NCI-H2196 treated with DMSO at 0.1 percent for 48 hours (cell line): ENCODE measurements around the gene FGF14.
"Not testable (repeated sequence)": the region's sequence is repeated elsewhere in the genome, so short reads cannot be mapped to it uniquely, and the experiment has no call there.

Experiments used
- DNase-seq: peaks from one replicate; lab custom pipeline; 2025; ENCODE audit not compliant: unreplicated experiment; lab: John Stamatoyannopoulos, UW

The FGF14 gene

GRCh38 chr13:102049853-102050252 lies 352.0 kb downstream of the FGF14 start:
- DNase-seq = no peak

- no peak for DNase-seq
Observed at GRCh38 chr13:102045731-102046130, 356.1 kb downstream of the FGF14 start.

DNA sequence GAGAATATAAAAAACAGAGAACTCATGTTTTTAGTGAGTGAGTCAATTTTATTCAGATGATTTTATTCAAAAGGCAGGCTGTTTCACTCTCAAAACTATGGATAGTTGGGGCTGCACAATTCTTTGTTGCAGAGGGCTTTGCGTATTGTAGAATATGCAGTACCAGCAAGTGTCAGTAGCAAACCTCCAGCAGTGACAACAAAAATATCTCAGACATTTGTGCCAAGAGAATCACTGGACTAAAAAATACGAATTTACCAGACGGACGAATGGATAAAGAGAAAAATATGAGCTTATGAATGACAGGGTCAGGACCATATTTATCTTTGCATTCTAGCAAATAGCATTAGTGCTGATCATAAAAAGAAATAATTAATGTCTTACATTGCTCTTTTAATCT lies 359.1 kb downstream of the FGF14 start:
- no peak for DNase-seq

GRCh38 chr13:102041544-102041943 lies 360.3 kb downstream of the FGF14 start:
- DNase-seq = no peak

- DNase-seq = no peak
Observed at GRCh38 chr13:102040812-102041211, 361.0 kb downstream of the FGF14 start.

- no peak for DNase-seq
Observed at GRCh38 chr13:102039264-102039663, 362.6 kb downstream of the FGF14 start.

DNA sequence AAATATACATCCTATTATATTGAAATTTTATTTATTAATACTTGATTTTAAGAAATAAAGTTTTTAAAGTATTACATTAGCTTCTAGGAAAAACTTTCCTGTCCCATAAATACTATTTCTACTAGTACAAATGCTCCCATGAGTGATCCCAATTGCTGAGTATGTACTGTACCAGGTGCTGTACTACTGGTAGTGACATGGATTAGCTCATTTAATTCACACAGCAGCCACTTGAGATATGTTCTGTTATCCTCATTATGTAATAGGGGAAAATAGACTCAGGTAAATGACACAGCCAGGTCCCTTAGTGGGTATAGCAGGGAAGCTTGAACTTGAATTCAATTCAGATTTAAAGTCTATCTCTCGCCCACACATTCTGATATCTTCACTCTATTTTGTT lies 363.1 kb downstream of the FGF14 start:
- DNase-seq = no peak

GRCh38 chr13:102035969-102036368 lies 365.9 kb downstream of the FGF14 start:
- DNase-seq = no peak

DNA sequence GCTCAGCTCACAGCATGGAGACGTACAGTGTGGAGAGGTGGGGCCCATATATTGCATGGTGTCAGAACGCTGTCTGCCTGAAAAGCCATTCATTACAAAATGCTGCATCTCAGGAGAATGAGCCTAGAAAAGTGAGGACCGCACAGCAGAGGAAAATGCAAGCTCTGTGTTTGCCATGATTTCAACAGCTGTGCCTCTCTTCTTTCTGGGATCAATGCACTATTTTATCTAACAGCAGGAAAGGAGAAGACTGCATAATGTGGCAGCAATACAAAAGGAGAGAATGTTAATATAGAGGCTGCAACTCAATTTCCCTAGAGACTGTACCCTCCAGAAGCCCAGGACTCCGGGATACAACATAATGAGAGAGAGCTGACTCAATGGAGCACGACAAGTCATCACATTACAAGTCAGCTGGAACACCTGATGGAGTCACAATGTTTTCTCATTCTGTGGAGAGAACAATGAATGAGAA lies 368.0 kb downstream of the FGF14 start:
- DNase-seq = no peak

- no peak for DNase-seq
Observed at GRCh38 chr13:102033386-102033785, 368.5 kb downstream of the FGF14 start.

- no peak for DNase-seq
Observed at GRCh38 chr13:102028868-102029267, 373.0 kb downstream of the FGF14 start.

- DNase-seq = no peak
Observed at GRCh38 chr13:102028206-102028605, 373.6 kb downstream of the FGF14 start.

DNA sequence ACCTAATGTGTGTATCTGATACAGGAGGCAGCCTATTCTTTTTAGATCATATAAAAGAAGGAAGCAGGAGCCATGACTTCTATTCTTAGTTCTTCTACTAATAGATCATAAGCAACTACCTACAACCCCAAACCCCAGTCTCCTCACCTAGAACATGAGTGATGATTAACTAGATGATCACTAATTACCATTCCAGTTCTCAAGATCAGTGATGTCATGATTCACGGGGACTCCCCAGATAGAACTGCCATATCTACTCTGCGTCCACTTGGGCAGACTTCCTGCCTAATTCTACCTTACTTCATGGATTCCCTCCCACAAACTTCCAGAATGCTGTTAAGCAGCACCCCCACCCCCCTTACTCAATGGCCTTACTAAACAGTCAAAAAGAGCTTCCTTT lies 380.1 kb downstream of the FGF14 start:
- DNase-seq = no peak

DNA sequence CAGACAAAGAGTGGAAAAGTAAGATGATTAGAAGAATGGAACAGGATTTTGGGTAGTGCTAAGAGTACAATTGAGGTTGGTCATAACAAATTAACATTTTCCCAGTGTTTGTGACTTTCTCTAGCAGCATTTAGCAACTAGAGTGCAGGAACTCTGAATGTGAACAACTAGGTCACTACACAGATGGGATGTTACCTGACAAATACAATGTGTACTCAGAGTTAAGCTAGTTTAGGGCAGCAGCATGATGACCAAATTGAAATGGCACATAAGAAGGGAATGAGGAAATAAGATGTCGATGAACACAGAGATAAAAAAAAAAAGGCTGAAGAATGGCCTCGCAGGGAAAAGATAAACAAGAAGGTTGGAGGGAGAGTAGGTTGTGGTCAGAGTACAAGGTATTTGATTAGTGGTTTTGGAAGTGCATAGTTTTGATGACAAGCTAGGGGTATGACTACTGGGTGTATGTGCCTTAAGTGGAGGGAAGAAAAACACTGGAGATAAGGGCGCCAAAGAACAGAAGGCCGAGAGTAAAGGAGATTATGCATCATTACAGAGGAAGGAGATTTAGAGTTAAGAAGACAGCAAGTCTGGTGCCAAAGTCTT lies 381.1 kb downstream of the FGF14 start:
- DNase-seq = no peak

GRCh38 chr13:102018716-102019115 lies 383.1 kb downstream of the FGF14 start:
- no peak for DNase-seq

DNA sequence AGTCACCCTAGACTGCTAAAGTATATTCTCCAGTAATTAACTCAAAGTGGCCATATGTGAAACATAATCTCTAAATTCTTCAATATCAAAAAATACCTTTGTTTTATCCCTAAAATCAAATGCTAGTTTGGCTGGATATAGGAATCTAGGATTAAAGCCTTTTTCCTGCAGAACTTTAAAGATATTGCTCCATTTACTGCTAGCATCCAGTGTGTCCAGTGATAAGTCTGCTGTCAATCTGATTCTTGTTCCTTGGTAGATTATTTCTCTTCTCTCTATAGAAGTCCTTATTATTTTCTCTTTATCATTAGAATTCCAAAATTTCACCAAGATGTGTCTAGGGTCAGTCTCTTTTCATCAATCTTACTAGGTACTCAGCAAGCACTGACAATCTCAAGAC lies 384.6 kb downstream of the FGF14 start:
- DNase-seq = no peak

DNA sequence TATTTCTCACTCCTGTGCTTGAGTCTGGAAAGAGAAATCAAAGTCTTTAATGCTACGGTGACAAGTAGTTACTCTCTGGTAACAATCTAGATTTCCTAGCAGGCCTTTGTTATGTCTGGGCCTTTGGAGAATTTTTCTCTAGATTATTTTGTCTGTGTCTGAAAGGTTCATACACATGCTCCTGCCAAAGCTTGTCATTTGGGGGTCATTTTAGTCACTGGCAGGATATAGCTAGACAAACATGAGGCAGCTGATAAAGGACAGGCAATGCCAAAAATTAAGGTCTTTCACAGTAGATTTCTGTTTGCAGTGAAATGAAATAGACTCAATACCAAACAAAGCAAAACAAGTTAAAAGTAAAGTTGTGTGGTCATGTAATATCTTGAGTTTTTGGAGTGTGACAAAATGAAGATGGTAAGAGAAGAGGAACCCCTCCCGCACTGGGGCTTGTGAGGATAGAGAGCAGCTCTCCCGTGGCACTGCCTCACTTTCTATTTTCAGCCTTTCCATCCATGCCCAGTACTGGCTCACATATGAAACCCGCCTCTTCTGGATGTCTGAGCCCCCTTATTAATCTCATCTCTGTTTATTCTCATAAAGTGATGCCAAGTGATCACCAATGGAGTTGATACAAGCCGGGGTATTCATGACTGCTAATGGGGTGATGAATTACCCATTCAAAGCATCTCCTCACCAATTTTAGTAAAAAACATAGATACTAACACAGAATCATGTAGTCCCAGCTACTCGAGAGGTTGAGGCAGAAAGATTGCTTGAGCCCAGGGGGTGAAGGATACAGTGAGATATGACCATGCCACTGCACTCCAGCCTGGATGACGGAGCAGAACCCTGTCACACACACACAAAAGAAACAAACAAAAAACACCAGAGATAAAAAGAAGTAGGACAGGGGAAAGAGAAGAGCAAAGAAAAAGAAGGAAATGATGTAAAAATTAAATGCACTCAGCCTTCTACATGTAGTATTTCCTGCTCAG lies 389.3 kb downstream of the FGF14 start:
- DNase-seq = no peak

GRCh38 chr13:102011455-102011854 lies 390.4 kb downstream of the FGF14 start:
- DNase-seq = not testable (repeated sequence)

DNA sequence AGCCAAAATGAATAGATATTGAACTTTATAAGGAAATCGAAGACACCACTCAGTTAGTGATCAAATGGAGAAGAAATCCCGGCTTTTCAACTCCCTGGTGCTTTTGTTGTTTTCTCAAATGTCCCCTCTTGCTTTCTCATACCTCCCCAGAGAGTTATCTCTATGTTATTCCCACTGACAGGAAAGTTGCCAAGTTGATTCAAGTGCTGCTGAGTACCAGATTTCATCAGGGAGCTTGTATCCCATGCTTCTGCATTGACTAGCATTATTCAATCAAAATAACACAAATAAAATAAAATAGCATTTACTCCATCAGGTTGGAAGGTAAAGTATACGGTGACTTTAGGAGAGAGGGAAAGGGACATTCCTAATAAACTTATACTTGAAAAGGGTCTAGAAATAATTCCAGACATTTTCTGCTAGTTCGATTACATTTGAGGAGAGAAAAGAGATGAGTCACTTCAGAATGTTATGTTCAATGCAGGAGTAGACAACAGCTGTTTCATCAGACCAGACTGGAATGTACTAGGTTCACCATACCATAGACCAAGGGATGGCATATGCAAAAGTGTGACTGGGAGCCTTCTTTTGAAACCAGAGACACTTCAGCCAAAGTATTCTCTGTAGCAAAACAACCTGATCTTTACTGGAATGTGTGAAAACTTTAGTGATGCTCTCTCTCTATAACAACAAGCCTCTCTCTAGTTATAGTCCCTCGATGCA lies 397.8 kb downstream of the FGF14 start:
- DNase-seq = no peak

- no peak for DNase-seq
Observed at GRCh38 chr13:102002287-102002686, 399.6 kb downstream of the FGF14 start.

- DNase-seq = no peak
Observed at GRCh38 chr13:102000764-102001163, 401.1 kb downstream of the FGF14 start.

DNA sequence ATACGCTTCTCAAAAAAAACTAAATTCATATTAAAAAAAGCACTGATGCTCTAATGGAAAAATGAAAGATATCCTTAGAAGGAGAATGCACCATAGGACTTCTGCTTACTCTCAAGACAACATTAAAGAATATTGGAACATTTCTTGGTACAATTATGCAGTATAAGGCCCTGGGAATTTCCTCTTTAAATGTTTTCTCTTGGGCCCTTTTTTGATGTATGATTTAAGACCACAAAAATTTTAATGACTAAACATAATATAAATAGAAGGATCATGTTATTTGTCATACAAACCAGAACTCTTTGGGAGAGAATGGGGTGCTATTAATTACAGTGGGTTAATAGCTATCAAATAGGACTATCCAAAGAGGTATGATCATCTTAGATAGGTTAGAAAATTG lies 403.7 kb downstream of the FGF14 start:
- DNase-seq = no peak
